Ovary (tissue), 9 donors: ENCODE results near the gene MYO1C. TPM values are rescaled to one million over a fixed set of nuclear protein-coding genes. Genes with fewer than 3 reads are reported as not detected.

ENCODE experiments used
- DNase-seq, 5 donors: peaks; one replicate each; pipeline ENCODE4 v3.0.0-alpha.2; 2019 to 2020
- H3K27ac ChIP-seq, 2 donors: fragments of 200-600 bp; one replicate each; pipeline versions ENCODE4 v1.5.1 to v1.8.0; 2019 to 2022
- H3K27me3 ChIP-seq: fragments of 200-600 bp; one replicate; pipeline ENCODE4 v1.8.0; 2022
- H3K36me3 ChIP-seq: fragments of 200-600 bp; sonication (generic); one replicate; pipeline ENCODE4 v1.5.1; 2019
- H3K4me1 ChIP-seq: one replicate; pipeline ENCODE4 v1.8.1; 2013; ENCODE audit warnings: mild to moderate bottlenecking, moderate library complexity; ENCODE audit not compliant: insufficient read depth
- H3K4me3 ChIP-seq: fragments of 200-600 bp; sonication (generic); one replicate; pipeline ENCODE4 v1.5.1; 2017
- H3K9me3 ChIP-seq, 2 donors: fragments of 200-600 bp in 1 of 2; sonication (generic) in 1 of 2; one replicate each; pipeline versions ENCODE4 v1.5.1 to v1.8.1; 2013 to 2019; ENCODE audit warnings: mild to moderate bottlenecking in 1 of 2, moderate library complexity in 1 of 2
- EP300 ChIP-seq: sonication (generic); formaldehyde crosslinking; IDR thresholded peaks from one replicate; pipeline ENCODE4 v1.6.1; 2017; ENCODE audit warnings: antibody characterized with exemption
- POLR2A ChIP-seq: fragments of 450-650 bp; IDR thresholded peaks from one replicate; pipeline ENCODE4 v1.6.1; 2017; ENCODE audit warnings: antibody characterized with exemption, mild to moderate bottlenecking, moderate library complexity
- WGBS, 3 donors: extraction: QIAGEN DNeasy Blood & Tissue Kit in 1 of 3; methylation state at CpG; one replicate each; pipeline versions ENCODE4 v1.1.5 to v1.1.7; 2013 to 2017; 5-methylcytosine and 5-hydroxymethylcytosine counted together
- intact Hi-C, 4 donors: fragments of 100-400 bp; cut with DNase I; formaldehyde crosslinking; loops; one replicate each; pipeline versions ENCODE4 v1.11.0 to v1.15.1; 2022 to 2023
- polyA plus RNA-seq, 2 donors: library from polyadenylated mRNA; stranded (reverse); fragments of 200-250 nt in 1 of 2; fragments of 350-450 nt in 1 of 2; fragmentation: Illumina TruSeq in 1 of 2; extraction: RNeasy Lipid Tissue Mini Kit (QIAGEN cat#74804) in 1 of 2; gene quantifications; one replicate each; pipeline ENCODE4 v1.2.3, GENCODE V29; 2013 to 2014
- total RNA-seq, 7 donors: library from RNA; depleted of rRNA in 2 of 7; stranded (reverse); fragments of >200 nt in 2 of 7; fragmentation: NEBNext Ultra II Directional in 3 of 7; extraction: Animal tissue kit (Norgen Biotek cat#: 25700) in 3 of 7; gene quantifications; one replicate each; pipeline versions ENCODE4 v1.1.0 to v1.2.4, GENCODE V29; 2016 to 2023
- TF ChIP-seq, protein P1 (sequence below), 3 donors: fragments of 450-650 bp in 2 of 3; fragments of 200-600 bp in 1 of 3; IDR thresholded peaks; one replicate each; pipeline versions ENCODE4 v1.5.1 to v1.8.0; 2016 to 2022; ENCODE audit warnings: antibody characterized with exemption in 3 of 3, mild to moderate bottlenecking in 1 of 3
- donor health status: DM: no; HTN: no; CAD: no; lungs with moderate emphysema.
- donor health status: DM: no; HTN: no; CAD: no.
- donor health status: Bipolar disorder and iron deficiency.
- donor health status: DM: yes; HTN: yes; CAD: no.
- donor health status: DM: no; HTN: no; CAD: no.
- donor health status: DM: yes; HTN: yes; CAD: no.

Gene MYO1C
- total and polyA plus RNA-seq, 9 donors, result 41.8 to 140 (median 100) TPM

DNA sequence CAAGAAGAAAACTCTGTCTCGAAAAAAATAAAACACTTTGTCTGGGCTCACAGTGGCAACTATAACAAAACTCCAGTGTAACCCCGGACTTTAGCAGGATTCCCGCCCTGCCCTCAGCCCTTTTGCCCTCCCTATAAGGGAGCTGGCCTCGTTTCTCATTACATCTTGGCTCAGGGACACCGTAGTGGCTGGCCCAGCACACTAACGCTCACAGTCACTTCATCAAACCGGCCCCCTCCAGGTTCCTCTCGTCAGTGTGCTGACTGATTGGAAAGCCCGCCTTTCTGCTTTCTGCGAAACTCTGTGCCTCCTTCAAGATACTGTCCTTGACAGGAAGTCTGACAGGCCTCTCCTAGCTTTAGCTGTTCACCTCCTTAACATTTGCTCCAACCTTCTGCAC is 11.2 kb upstream of the MYO1C start:
- Histone ChIP-seq H3K4me3 (no peak overlapping the region), H3K27ac (no peak overlapping the region), H3K36me3 (no peaks in the 10 kb centered on the region), H3K27me3 (no peaks in the 10 kb centered on the region), H3K4me1 (no peaks in the 10 kb centered on the region), H3K9me3 (no peaks in the 10 kb centered on the region)
- 79 to 81% (median 81%) methylated on average over 10 of the region's 10 CpGs for WGBS, 3 donors
- intact Hi-C loops, result no loop called here
- DNase-seq, result no peak
- TF ChIP-seq, protein P1, sequence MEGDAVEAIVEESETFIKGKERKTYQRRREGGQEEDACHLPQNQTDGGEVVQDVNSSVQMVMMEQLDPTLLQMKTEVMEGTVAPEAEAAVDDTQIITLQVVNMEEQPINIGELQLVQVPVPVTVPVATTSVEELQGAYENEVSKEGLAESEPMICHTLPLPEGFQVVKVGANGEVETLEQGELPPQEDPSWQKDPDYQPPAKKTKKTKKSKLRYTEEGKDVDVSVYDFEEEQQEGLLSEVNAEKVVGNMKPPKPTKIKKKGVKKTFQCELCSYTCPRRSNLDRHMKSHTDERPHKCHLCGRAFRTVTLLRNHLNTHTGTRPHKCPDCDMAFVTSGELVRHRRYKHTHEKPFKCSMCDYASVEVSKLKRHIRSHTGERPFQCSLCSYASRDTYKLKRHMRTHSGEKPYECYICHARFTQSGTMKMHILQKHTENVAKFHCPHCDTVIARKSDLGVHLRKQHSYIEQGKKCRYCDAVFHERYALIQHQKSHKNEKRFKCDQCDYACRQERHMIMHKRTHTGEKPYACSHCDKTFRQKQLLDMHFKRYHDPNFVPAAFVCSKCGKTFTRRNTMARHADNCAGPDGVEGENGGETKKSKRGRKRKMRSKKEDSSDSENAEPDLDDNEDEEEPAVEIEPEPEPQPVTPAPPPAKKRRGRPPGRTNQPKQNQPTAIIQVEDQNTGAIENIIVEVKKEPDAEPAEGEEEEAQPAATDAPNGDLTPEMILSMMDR (IDR thresholded peaks at IDR 0.05), result no peak
- TF ChIP-seq EP300 (no peak), POLR2A (no peak)

DNA sequence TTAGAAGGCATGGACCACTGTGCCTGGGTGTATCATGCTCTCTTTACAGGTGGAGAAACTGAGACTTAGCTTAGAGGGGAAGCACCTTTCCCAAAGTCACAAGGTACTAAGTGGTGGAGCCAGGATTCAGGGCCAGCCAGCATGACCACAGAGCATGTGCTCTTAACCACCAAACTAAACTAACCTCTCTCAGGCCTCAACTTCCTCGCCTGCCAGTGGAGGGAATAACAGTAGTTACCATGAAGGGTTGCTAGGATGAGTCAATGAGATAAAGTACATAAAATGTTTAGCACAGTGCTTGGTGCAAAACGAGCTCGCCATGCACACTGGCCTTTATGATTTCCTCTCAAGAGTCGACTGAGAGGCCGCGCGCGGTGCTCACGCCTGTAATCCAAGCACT is 6.4 kb upstream of the MYO1C start:
- intact Hi-C loops, result loop anchor here in 1 of 4 donors (10.0 kb wide), 1 partner anchor 114 kb away; no protein-coding TSS in a partner anchor

DNA sequence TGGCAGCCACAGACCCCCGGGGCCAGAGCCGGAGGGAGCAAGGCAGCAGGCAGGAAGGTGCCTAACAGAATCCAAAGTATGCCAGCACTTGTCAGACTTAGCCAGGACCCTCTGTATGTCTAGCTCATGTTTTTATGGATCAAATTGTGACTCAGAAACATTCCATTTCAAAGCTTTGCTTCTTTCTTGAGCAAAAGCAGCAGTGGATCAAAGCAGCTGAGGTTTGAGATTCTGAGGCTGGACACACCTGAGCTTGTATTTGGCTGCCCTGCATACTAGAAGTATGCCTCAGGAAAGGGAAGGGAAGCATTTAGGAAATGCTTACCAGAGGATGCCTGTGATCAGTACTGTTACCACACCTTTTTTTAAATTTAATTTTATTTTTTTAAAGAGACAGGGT is 5.7 kb upstream of the MYO1C start:
- no peak for DNase-seq
- Histone ChIP-seq H3K36me3 (no peaks in the 10 kb centered on the region), H3K27ac (no peak overlapping the region), H3K4me3 (no peak overlapping the region), H3K4me1 (no peaks in the 10 kb centered on the region), H3K9me3 (no peaks in the 10 kb centered on the region), H3K27me3 (no peaks in the 10 kb centered on the region)
- WGBS, 3 donors, result 70 to 83% (median 76%) methylated on average over 2 of the region's 2 CpGs
- TF ChIP-seq EP300 (no peak), POLR2A (no peak)
- TF ChIP-seq, protein P1 (IDR thresholded peaks at IDR 0.05), result no peak
- intact Hi-C loops, result loop anchor here in 1 of 4 donors (10.0 kb wide), 1 partner anchor 113 kb away; no protein-coding TSS in a partner anchor

More for the DNA sequence above, 6.4 kb upstream of the MYO1C start:
- H3K9me3 ChIP-seq, result no peaks in the 10 kb centered on the region
- DNase-seq, result no peak
- H3K4me3 ChIP-seq, result no peak overlapping the region
- TF ChIP-seq, protein P1 (IDR thresholded peaks at IDR 0.05), result no peak
- TF ChIP-seq POLR2A (no peak), EP300 (no peak)
- H3K36me3 ChIP-seq, result no peaks in the 10 kb centered on the region
- 72 to 84% (median 77%) methylated on average over 9 of the region's 9 CpGs for WGBS, 3 donors
- H3K4me1 ChIP-seq, result no peaks in the 10 kb centered on the region
- no peaks in the 10 kb centered on the region for H3K27me3 ChIP-seq
- no peak overlapping the region for H3K27ac ChIP-seq

DNA sequence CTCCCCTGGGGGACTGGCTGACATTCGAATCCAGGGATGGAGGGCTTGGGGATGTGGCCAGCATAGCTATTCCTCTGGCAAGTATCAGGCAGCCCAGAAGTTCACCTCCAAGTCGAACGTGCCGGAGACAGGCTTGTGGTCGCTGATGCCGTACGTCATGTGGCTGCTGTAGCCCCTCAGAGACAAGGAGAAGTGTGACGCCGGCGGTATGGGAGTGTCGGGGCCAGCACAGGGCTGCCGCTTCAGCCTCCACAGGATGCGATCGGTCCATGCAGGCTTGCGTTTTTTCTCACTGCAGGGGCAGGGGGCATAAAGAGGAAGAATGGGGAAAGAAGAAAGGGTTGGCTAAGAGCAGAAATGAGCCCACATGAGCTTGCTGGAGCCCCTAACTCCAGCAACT is 5.3 kb upstream of the MYO1C start:
- no peak overlapping the region for H3K27ac ChIP-seq
- TF ChIP-seq, protein P1 (IDR thresholded peaks at IDR 0.05), result no peak
- TF ChIP-seq EP300, result no peak
- TF ChIP-seq POLR2A, result no peak
- 78 to 82% (median 80%) methylated on average over 15 of the region's 15 CpGs for WGBS, 3 donors
- intact Hi-C loops, result loop anchor here in 1 of 4 donors (10.0 kb wide), 1 partner anchor 113 kb away; no protein-coding TSS in a partner anchor
- no peak for DNase-seq
- no peaks in the 10 kb centered on the region for H3K4me1 ChIP-seq
- no peaks in the 10 kb centered on the region for H3K27me3 ChIP-seq
- H3K36me3 ChIP-seq, result no peaks in the 10 kb centered on the region
- H3K4me3 ChIP-seq, result no peak overlapping the region
- no peaks in the 10 kb centered on the region for H3K9me3 ChIP-seq
